ENCODE data around the gene ASB3.

Gene ASB3

DNA sequence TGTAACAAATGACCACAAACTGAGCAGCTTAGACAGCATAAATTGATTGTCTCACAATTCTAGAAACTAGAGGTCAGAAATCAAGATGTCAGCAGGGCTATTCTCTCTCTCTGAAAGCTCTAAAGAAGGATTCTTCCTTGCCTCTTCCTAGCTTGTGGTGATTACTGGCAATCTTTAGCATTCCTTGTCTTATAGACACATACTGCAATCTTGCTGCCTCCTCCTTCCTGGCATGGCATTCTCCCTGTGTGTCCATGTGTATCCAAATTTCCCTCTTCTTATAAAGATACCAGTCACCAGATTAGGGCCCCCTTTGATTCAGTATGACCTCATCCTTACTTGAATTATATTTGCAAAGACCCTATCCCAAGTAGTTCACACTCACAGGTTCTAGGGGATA lies 2.3 kb downstream of the ASB3 start:
- ChIA-PET CTCF (interaction anchor here (0.6 kb wide), 2 partner anchors 827 to 887 kb away, joined by 3 to 4 read pairs; no protein-coding TSS in a partner anchor), POLR2A (interaction anchor here (1.3 kb wide), 1 partner anchor 17 kb away, joined by 4 read pairs; the partner anchor contains the start of gene CHAC2)
- no peaks in the 10 kb centered on the region for H3K9me3 ChIP-seq (ENCODE audit: control insufficient read depth, insufficient read depth, low read depth, low read length)
- H3K27ac ChIP-seq (ENCODE audit: extremely low read depth, low read depth, low read length) = no peak overlapping the region
- H3K36me3 ChIP-seq (ENCODE audit: control insufficient read depth in 2 of 2, insufficient read depth in 1 of 2, low read length in 2 of 2) = peaks cover 19 to 20% of the 10 kb centered on the region in 2 experiments; a peak in 2 of 3 replicates
- H3K4me3 ChIP-seq (ENCODE audit: low read depth, low read length) = peak overlapping the region; percentile 1; the same call in 1 of the 2 replicates
- peaks cover 8% of the 10 kb centered on the region; the same call in 1 of the 2 replicates for H3K4me1 ChIP-seq (ENCODE audit: control insufficient read depth, insufficient read depth, low read length)
- TF ChIP-seq ZNF335 (tag by site-specific recombination; conservative IDR thresholded peaks at IDR 0.05) (peak; percentile 46), ZBTB17 (tag by site-specific recombination; IDR thresholded peaks at IDR 0.05) (peak; percentile 47; the same call in 1 of the 2 replicates), ZNF785 (tag by site-specific recombination; IDR thresholded peaks at IDR 0.05) (no peak)
- TF ChIP-seq, protein P1, sequence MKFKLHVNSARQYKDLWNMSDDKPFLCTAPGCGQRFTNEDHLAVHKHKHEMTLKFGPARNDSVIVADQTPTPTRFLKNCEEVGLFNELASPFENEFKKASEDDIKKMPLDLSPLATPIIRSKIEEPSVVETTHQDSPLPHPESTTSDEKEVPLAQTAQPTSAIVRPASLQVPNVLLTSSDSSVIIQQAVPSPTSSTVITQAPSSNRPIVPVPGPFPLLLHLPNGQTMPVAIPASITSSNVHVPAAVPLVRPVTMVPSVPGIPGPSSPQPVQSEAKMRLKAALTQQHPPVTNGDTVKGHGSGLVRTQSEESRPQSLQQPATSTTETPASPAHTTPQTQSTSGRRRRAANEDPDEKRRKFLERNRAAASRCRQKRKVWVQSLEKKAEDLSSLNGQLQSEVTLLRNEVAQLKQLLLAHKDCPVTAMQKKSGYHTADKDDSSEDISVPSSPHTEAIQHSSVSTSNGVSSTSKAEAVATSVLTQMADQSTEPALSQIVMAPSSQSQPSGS (tag by site-specific recombination; IDR thresholded peaks at IDR 0.05; ENCODE audit: low read depth) = peak; percentile 46; the same call in 1 of the 2 replicates

DNA sequence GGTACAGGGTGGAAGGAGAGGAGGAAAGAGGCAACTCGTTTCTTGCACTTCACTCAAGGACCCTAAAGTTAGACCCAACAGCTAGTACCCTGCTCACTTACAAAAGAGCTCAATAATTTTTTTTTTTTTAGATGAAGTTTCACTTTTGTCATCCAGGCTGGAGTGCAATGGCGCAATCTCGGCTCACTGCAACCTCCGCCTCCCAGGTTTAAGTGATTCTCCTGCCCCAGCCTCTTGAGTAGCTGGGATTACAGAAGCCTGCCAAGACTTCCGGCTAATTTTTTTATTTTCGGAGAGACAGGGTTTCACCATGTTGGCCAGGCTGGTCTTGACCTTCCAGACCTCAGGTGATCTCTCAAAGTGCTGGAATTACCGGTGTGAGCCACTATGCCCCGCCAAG lies 4.1 kb downstream of the ASB3 start:
- H3K4me3 ChIP-seq (ENCODE audit: low read depth, low read length) = no peak overlapping the region
- ChIA-PET CTCF (interaction anchor here (0.9 kb wide), 1 partner anchor 10 kb away, joined by 3 read pairs; no protein-coding TSS in a partner anchor), POLR2A (no interaction called here)
- peaks cover 20 to 24% of the 10 kb centered on the region in 2 experiments; a peak in 2 of 3 replicates for H3K36me3 ChIP-seq (ENCODE audit: control insufficient read depth in 2 of 2, insufficient read depth in 1 of 2, low read length in 2 of 2)
- no peak for TF ChIP-seq SP7 (tag by site-specific recombination; IDR thresholded peaks at IDR 0.05)
- no peak for TF ChIP-seq ZFP41 (tag by site-specific recombination; IDR thresholded peaks at IDR 0.05; ENCODE audit: borderline replicate concordance)
- TF ChIP-seq ZNF214 (tag by site-specific recombination; IDR thresholded peaks at IDR 0.05; ENCODE audit: borderline replicate concordance) = no peak
- TF ChIP-seq, protein P2, sequence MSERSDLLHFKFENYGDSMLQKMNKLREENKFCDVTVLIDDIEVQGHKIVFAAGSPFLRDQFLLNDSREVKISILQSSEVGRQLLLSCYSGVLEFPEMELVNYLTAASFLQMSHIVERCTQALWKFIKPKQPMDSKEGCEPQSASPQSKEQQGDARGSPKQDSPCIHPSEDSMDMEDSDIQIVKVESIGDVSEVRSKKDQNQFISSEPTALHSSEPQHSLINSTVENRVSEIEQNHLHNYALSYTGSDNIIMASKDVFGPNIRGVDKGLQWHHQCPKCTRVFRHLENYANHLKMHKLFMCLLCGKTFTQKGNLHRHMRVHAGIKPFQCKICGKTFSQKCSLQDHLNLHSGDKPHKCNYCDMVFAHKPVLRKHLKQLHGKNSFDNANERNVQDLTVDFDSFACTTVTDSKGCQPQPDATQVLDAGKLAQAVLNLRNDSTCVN (tag by site-specific recombination; optimal IDR thresholded peaks at IDR 0.05) = no peak
- no peak for TF ChIP-seq ZNF785 (tag by site-specific recombination; IDR thresholded peaks at IDR 0.05)
- no peak for TF ChIP-seq ZNF324 (tag by site-specific recombination; IDR thresholded peaks at IDR 0.05)
- TF ChIP-seq ZNF19 (tag by site-specific recombination; IDR thresholded peaks at IDR 0.05; ENCODE audit: low read depth) = no peak
- no peak for TF ChIP-seq IKZF3 (tag by site-specific recombination; IDR thresholded peaks at IDR 0.05)
- TF ChIP-seq ZNF664 (tag by site-specific recombination; IDR thresholded peaks at IDR 0.05) = no peak
- no peak for TF ChIP-seq ZNF670 (tag by site-specific recombination; IDR thresholded peaks at IDR 0.05; ENCODE audit: low read depth)
- TF ChIP-seq, protein P3, sequence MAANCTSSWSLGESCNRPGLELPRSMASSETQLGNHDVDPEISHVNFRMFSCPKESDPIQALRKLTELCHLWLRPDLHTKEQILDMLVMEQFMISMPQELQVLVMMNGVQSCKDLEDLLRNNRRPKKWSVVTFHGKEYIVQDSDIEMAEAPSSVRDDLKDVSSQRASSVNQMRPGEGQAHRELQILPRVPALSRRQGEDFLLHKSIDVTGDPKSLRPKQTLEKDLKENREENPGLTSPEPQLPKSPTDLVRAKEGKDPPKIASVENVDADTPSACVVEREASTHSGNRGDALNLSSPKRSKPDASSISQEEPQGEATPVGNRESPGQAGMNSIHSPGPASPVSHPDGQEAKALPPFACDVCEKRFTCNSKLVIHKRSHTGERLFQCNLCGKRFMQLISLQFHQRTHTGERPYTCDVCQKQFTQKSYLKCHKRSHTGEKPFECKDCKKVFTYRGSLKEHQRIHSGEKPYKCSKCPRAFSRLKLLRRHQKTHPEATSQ (tag by site-specific recombination; IDR thresholded peaks at IDR 0.05) = no peak
- no peak for TF ChIP-seq ZNF302 (tag by site-specific recombination; IDR thresholded peaks at IDR 0.05; ENCODE audit: low read depth)
- no peak for TF ChIP-seq ZNF423 (tag by site-specific recombination; IDR thresholded peaks at IDR 0.05)
- no peak for TF ChIP-seq ZNF416 (tag by site-specific recombination; IDR thresholded peaks at IDR 0.05)
- no peak overlapping the region for H3K27ac ChIP-seq (ENCODE audit: extremely low read depth, low read depth, low read length)
- peaks cover 8% of the 10 kb centered on the region; the same call in 1 of the 2 replicates for H3K4me1 ChIP-seq (ENCODE audit: control insufficient read depth, insufficient read depth, low read length)
- no peaks in the 10 kb centered on the region for H3K9me3 ChIP-seq (ENCODE audit: control insufficient read depth, insufficient read depth, low read depth, low read length)

DNA sequence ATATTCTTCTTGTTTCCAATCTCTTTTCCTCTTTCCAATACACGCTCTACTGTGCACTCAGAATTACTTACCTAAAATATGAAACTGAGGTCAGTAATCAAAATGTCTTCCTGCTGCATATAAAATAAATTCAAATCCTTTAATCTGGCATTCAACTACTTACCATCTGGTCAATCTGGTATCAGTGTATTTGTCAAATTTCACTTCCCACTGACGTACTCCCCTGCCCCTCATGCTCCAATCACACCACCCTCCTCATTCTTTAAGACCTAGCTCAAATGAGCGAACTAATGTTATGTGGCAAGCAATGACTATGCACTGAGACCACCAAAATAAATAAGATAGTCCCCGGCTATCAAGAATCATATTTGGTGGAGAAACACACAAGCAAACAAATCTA lies 6.7 kb downstream of the ASB3 start:
- peaks cover 8% of the 10 kb centered on the region; the same call in 1 of the 2 replicates for H3K4me1 ChIP-seq (ENCODE audit: control insufficient read depth, insufficient read depth, low read length)
- POLR2A ChIA-PET = interaction anchor here (1.1 kb wide), 1 partner anchor 13 kb away, joined by 5 read pairs; the partner anchor contains the start of gene CHAC2
- TF ChIP-seq ZNF837 (tag by site-specific recombination; IDR thresholded peaks at IDR 0.05) (no peak), GLI4 (tag by site-specific recombination; IDR thresholded peaks at IDR 0.05) (no peak)
- CTCF ChIA-PET = interaction anchor here (0.6 to 0.7 kb wide), 2 partner anchors 15 to 50 kb away, joined by 3 read pairs; no protein-coding TSS in a partner anchor
- no peak overlapping the region for H3K4me3 ChIP-seq (ENCODE audit: low read depth, low read length)
- H3K9me3 ChIP-seq (ENCODE audit: control insufficient read depth, insufficient read depth, low read depth, low read length) = no peaks in the 10 kb centered on the region
- no peak overlapping the region for H3K27ac ChIP-seq (ENCODE audit: extremely low read depth, low read depth, low read length)
- H3K36me3 ChIP-seq (ENCODE audit: control insufficient read depth in 2 of 2, insufficient read depth in 1 of 2, low read length in 2 of 2) = peaks cover 24 to 26% of the 10 kb centered on the region in 2 experiments; a peak in 2 of 3 replicates

Data from HEK293 (cell line).